H1 (cell line): ENCODE data around the gene RWDD4. TPM values are rescaled to one million over a fixed set of nuclear protein-coding genes. Genes with fewer than 3 reads are reported as not detected.
A peak's percentile ranks its signal among the peaks of the same experiment; 100 is the strongest.

Source experiments
- CTCF ChIA-PET: fragments of 300-600 bp; sonication (Branson Sonifier 250); formaldehyde crosslinking; loops from one replicate; lab custom pipeline; 2021; ENCODE audit not compliant: partially characterized antibody; lab: Charles Lee
- POLR2A ChIA-PET: fragments of 300-600 bp; sonication (Branson Sonifier 250); formaldehyde crosslinking; loops from one replicate; lab custom pipeline; 2021; ENCODE audit warnings: inconsistent platforms; ENCODE audit not compliant: partially characterized antibody; lab: Charles Lee
- DNase-seq, 2 experiments: peaks; one replicate each; pipeline versions ENCODE4 v3.0.0 to v3.0.0-alpha.2; 2010 to 2022; ENCODE audit warnings: low spot score in 2 of 2, low read depth in 1 of 2, mixed read lengths in 1 of 2
- FAIRE-seq: peaks from 2 replicates; lab custom pipeline; 2011; peaks lifted over from hg19 to GRCh38; lab: Jason Lieb, UNC
- H2AFZ ChIP-seq: 2 replicates; pipeline ENCODE4 v1.8.1; 2012; ENCODE audit warnings: low read length, inconsistent platforms
- H2AK5ac ChIP-seq: 2 replicates; pipeline ENCODE4 v1.6.1; 2013; ENCODE audit warnings: low read depth, low read length
- H2BK120ac ChIP-seq: replicated peaks from 2 replicates; pipeline ENCODE3; 2013; ENCODE audit warnings: low read depth, low read length, inconsistent platforms
- H2BK12ac ChIP-seq: 2 replicates; pipeline ENCODE4 v1.6.1; 2013; ENCODE audit warnings: low read depth, low read length
- H2BK15ac ChIP-seq: 2 replicates; pipeline ENCODE4 v1.6.1; 2013; ENCODE audit warnings: low read length
- H2BK20ac ChIP-seq: 2 replicates; pipeline ENCODE4 v1.6.1; 2013; ENCODE audit warnings: low read length
- H2BK5ac ChIP-seq: 2 replicates; pipeline ENCODE4 v1.6.1; 2013; ENCODE audit warnings: low read depth, low read length
- H3K14ac ChIP-seq: 2 replicates; pipeline ENCODE4 v1.6.1; 2013; ENCODE audit warnings: inconsistent platforms; ENCODE audit not compliant: insufficient read length
- H3K18ac ChIP-seq: 2 replicates; pipeline ENCODE4 v1.6.1; 2013; ENCODE audit warnings: low read length; ENCODE audit errors: extremely low read depth
- H3K23ac ChIP-seq: 2 replicates; pipeline ENCODE4 v1.6.1; 2013; ENCODE audit warnings: inconsistent platforms; ENCODE audit not compliant: insufficient read length
- H3K23me2 ChIP-seq: 2 replicates; pipeline ENCODE4 v1.6.1; 2013; ENCODE audit warnings: low read depth, low read length
- H3K27ac ChIP-seq: 2 replicates; pipeline ENCODE4 v1.6.1; 2011; ENCODE audit warnings: low read depth, low read length, inconsistent platforms
- H3K27me3 ChIP-seq, 4 experiments: replicated peaks in 1 of 4; 1 replicate in 1 of 4; 2 replicates in 3 of 4; pipeline versions ENCODE4 v1.6.1 to v1.8.1; 2011 to 2013; ENCODE audit warnings: low read length in 3 of 4, mild to moderate bottlenecking in 3 of 4, inconsistent platforms in 2 of 4, mixed read lengths in 2 of 4, moderate library complexity in 1 of 4; ENCODE audit not compliant: control insufficient read depth in 3 of 4, insufficient read depth in 3 of 4; ENCODE audit errors: extremely low read depth in 1 of 4
- H3K36me3 ChIP-seq, 4 experiments: 2 replicates each; pipeline versions ENCODE4 v1.6.1 to v1.8.1; 2011 to 2013; ENCODE audit warnings: mild to moderate bottlenecking in 4 of 4, low read length in 3 of 4, moderate library complexity in 2 of 4, control low read depth in 1 of 4, inconsistent platforms in 1 of 4; ENCODE audit not compliant: insufficient read depth in 4 of 4, control insufficient read depth in 2 of 4
- H3K4ac ChIP-seq: replicated peaks from 2 replicates; pipeline ENCODE3; 2013; ENCODE audit warnings: low read length, low read depth, mixed read lengths, inconsistent platforms; ENCODE audit not compliant: insufficient read length
- H3K4me1 ChIP-seq, 4 experiments: replicated peaks in 1 of 4; 1 replicate in 1 of 4; 2 replicates in 3 of 4; pipeline versions ENCODE4 v1.6.1 to v1.8.1; 2011 to 2013; ENCODE audit warnings: low read length in 3 of 4, inconsistent platforms in 2 of 4, mixed read lengths in 1 of 4; ENCODE audit not compliant: insufficient read depth in 4 of 4, control insufficient read depth in 3 of 4
- H3K4me2 ChIP-seq, 2 experiments: 2 replicates each; pipeline versions ENCODE4 v1.6.1 to v1.8.1; 2011 to 2013; ENCODE audit warnings: low read depth in 2 of 2, low read length in 2 of 2, control low read depth in 1 of 2, inconsistent platforms in 1 of 2, mild to moderate bottlenecking in 1 of 2; ENCODE audit not compliant: insufficient read depth in 1 of 2
- H3K4me3 ChIP-seq, 4 experiments: fragments of 200-600, 300-600 bp in 1 of 4; sonication (generic), shearing (Covaris generic), sonication (Bioruptor Twin) in 1 of 4; 2 replicates each; pipeline versions ENCODE4 v1.5.1 to v1.8.1; 2011 to 2016; ENCODE audit warnings: low read length in 4 of 4, low read depth in 3 of 4, control low read depth in 2 of 4, inconsistent platforms in 2 of 4, mild to moderate bottlenecking in 2 of 4, mixed read lengths in 1 of 4, moderate library complexity in 1 of 4; ENCODE audit not compliant: insufficient read depth in 2 of 4; ENCODE audit errors: extremely low read depth in 1 of 4
- H3K56ac ChIP-seq: replicated peaks from 2 replicates; pipeline ENCODE3; 2013; ENCODE audit warnings: low read depth, mild to moderate bottlenecking, mixed read lengths, low read length, inconsistent platforms; ENCODE audit not compliant: insufficient read length
- H3K79me1 ChIP-seq: 2 replicates; pipeline ENCODE4 v1.6.1; 2013; ENCODE audit warnings: low read depth, low read length, control low read depth
- H3K79me2 ChIP-seq, 2 experiments: 2 replicates each; pipeline versions ENCODE4 v1.6.1 to v1.8.1; 2012 to 2013; ENCODE audit warnings: low read length in 2 of 2, mild to moderate bottlenecking in 2 of 2, inconsistent platforms in 1 of 2; ENCODE audit not compliant: insufficient read depth in 2 of 2, control insufficient read depth in 1 of 2
- H3K9ac ChIP-seq, 4 experiments: replicated peaks in 1 of 4; 1 replicate in 1 of 4; 2 replicates in 3 of 4; pipeline versions ENCODE4 v1.6.1 to v1.8.1; 2011 to 2013; ENCODE audit warnings: low read depth in 3 of 4, low read length in 3 of 4, control low read depth in 2 of 4, mild to moderate bottlenecking in 2 of 4, moderate library complexity in 2 of 4, inconsistent platforms in 1 of 4; ENCODE audit errors: extremely low read depth in 1 of 4
- H3K9me3 ChIP-seq, 2 experiments: 2 replicates each; pipeline versions ENCODE4 v1.6.1 to v1.8.1; 2012 to 2013; ENCODE audit warnings: mild to moderate bottlenecking in 2 of 2, moderate library complexity in 2 of 2, control low read depth in 1 of 2, inconsistent platforms in 1 of 2, low read depth in 1 of 2, low read length in 1 of 2, mixed read lengths in 1 of 2; ENCODE audit not compliant: insufficient read depth in 2 of 2
- H4K20me1 ChIP-seq, 2 experiments: replicated peaks in 1 of 2; 2 replicates each; pipeline versions ENCODE3 to v1.8.1; 2011 to 2013; ENCODE audit warnings: inconsistent platforms in 2 of 2, low read length in 2 of 2, mild to moderate bottlenecking in 1 of 2; ENCODE audit not compliant: insufficient read depth in 2 of 2, control insufficient read depth in 1 of 2
- H4K5ac ChIP-seq: 2 replicates; pipeline ENCODE4 v1.6.1; 2013; ENCODE audit warnings: low read length, low read depth, mixed read lengths, inconsistent platforms; ENCODE audit not compliant: insufficient read length
- H4K8ac ChIP-seq: 2 replicates; pipeline ENCODE4 v1.8.0; 2013; ENCODE audit warnings: mild to moderate bottlenecking, moderate library complexity, low read length, inconsistent platforms; ENCODE audit not compliant: insufficient read depth; ENCODE audit errors: extremely low read depth
- H4K91ac ChIP-seq: replicated peaks from 2 replicates; pipeline ENCODE3; 2013; ENCODE audit warnings: low read length, mixed read lengths, inconsistent platforms; ENCODE audit not compliant: insufficient read length
- ASH2L ChIP-seq: fragments of 200-600, 300-600 bp; sonication (generic); IDR thresholded peaks from one replicate; pipeline ENCODE4 v1.7.1; 2017; ENCODE audit warnings: low read length
- CTCF ChIP-seq, 3 experiments: IDR thresholded peaks; 1 replicate in 2 of 3; 2 replicates in 1 of 3; pipeline versions ENCODE4 v1.5.1 to v1.6.1; 2011; ENCODE audit warnings: low read length in 3 of 3, mild to moderate bottlenecking in 3 of 3, inconsistent platforms in 2 of 3, low read depth in 1 of 3, moderate library complexity in 1 of 3; ENCODE audit not compliant: insufficient read depth in 1 of 3; ENCODE audit errors: control extremely low read depth in 1 of 3
- JUN ChIP-seq: IDR thresholded peaks from 2 replicates; pipeline ENCODE4 v1.6.1; 2011; ENCODE audit warnings: low read depth, mild to moderate bottlenecking, improper control_type of control experiment, low read length
- RAD21 ChIP-seq, 2 experiments: IDR thresholded peaks in 1 of 2; conservative IDR thresholded peaks in 1 of 2; 2 replicates each; pipeline ENCODE4 v1.6.1; 2011; ENCODE audit warnings: low read depth in 2 of 2, low read length in 2 of 2, improper control_type of control experiment in 1 of 2, inconsistent platforms in 1 of 2, mild to moderate bottlenecking in 1 of 2, moderate library complexity in 1 of 2
- SRF ChIP-seq: IDR thresholded peaks from 2 replicates; pipeline ENCODE4 v1.6.1; 2011; ENCODE audit warnings: mild to moderate bottlenecking, low read depth, low read length, moderate library complexity
- WGBS, 2 experiments: shearing (Covaris generic) in 1 of 2; methylation state at CpG; one replicate each; pipeline versions ENCODE4 v1.1.6 to v1.1.7; 2013 to 2015; ENCODE audit warnings: low lambda C conversion rate in 2 of 2, mixed read lengths in 2 of 2, inconsistent platforms in 1 of 2, low coverage in 1 of 2, missing lambda C conversion rate in 1 of 2; ENCODE audit not compliant: insufficient replicate concordance in 2 of 2, insufficient coverage in 1 of 2, insufficient read length in 1 of 2; ENCODE audit errors: extremely low coverage in 1 of 2, missing lambda C conversion rate in 1 of 2; 5-methylcytosine and 5-hydroxymethylcytosine counted together
- polyA plus RNA-seq, 7 experiments: library from polyadenylated mRNA; depleted of rRNA in 3 of 7; stranded (reverse) in 5 of 7; unstranded in 2 of 7; fragments of >200 nt in 5 of 7; fragments of 200-250 nt in 2 of 7; gene quantifications; 1 replicate in 5 of 7; 2 replicates in 1 of 7; 4 replicates in 1 of 7; pipeline versions ENCODE4 v1.2.1 to v1.2.3, GENCODE V29; 2011 to 2013; ENCODE audit warnings: missing spikeins in 2 of 7, mixed read lengths in 2 of 7
- total RNA-seq: library from RNA; stranded (reverse); fragmentation: NEBNext Ultra II Directional; extraction: Animal tissue kit (Norgen Biotek cat#: 25700); gene quantifications from 2 replicates; pipeline ENCODE4 v1.2.1, GENCODE V29; 2021

The RWDD4 gene
- total and polyA plus RNA-seq, 2 of the 8 experiments (the other 6 are each of a cell fraction or from before 2014, with no cell fraction given): 5.4 to 18.9 TPM

- Histone ChIP-seq H4K5ac (no peak overlapping the region), H4K91ac (no peak overlapping the region), H2BK15ac (no peak overlapping the region), H3K27me3 (no peaks in the 10 kb centered on the region), H2BK5ac (no peak overlapping the region), H2BK120ac (no peak overlapping the region), H2AK5ac (no peak overlapping the region), H3K4me2 (no peak overlapping the region), H3K27ac (no peak overlapping the region), H3K4ac (no peak overlapping the region), H4K20me1 (no peaks in the 10 kb centered on the region), H3K9ac (no peak overlapping the region), H3K79me1 (no peaks in the 10 kb centered on the region), H3K14ac (no peak overlapping the region), H2BK20ac (no peak overlapping the region), H3K4me3 (no peak overlapping the region), H3K79me2 (no peaks in the 10 kb centered on the region), H2AFZ (no peak overlapping the region), H3K4me1 (0 out of 7 replicates have a peak, but pooled peaks cover 0 to 2% (median 0%) of the 10 kb centered on the region in 4 experiments), H3K18ac (no peak overlapping the region), H3K23ac (no peak overlapping the region), H3K9me3 (no peaks in the 10 kb centered on the region), H3K56ac (no peak overlapping the region), H4K8ac (no peak overlapping the region), H3K23me2 (no peaks in the 10 kb centered on the region), H2BK12ac (no peak overlapping the region), H3K36me3 (no peaks in the 10 kb centered on the region)
- no peak for TF ChIP-seq ASH2L
- TF ChIP-seq CTCF (IDR thresholded peaks at IDR 0.05; ENCODE audit: control extremely low read depth in 1 of 3, insufficient read depth in 1 of 3, low read depth in 1 of 3, low read length in 3 of 3): peak; percentile 53 to 77 (median 73)
- TF ChIP-seq RAD21 (IDR thresholded peaks at IDR 0.05 in 1 of 2, conservative IDR thresholded peaks at IDR 0.05 in 1 of 2; ENCODE audit: low read depth in 2 of 2, low read length in 2 of 2): peak; percentile 65 to 75
- TF ChIP-seq JUN: no peak
- no peak for TF ChIP-seq SRF
- WGBS, 2 experiments: 92% methylated on average over 3 of the region's 3 CpGs; no CpG with 5 or more reads in 1 of the 2 experiments
- FAIRE-seq (peak; percentile 45), DNase-seq (peak in 1 of 2 experiments; percentile 49)
- ChIA-PET POLR2A (interaction anchor here (1.1 to 1.3 kb wide), 3 partner anchors 94 to 96 kb away, joined by 3 to 5 read pairs (median 4); partner anchors contain the start of gene ING2), CTCF (interaction anchor here (0.6 to 4.5 kb wide), 31 partner anchors 11 to 211 kb away, joined by 3 to 21 read pairs (median 4); partner anchors contain the start of gene ING2)
Measured at GRCh38 chr4:183600189-183600685, 58.7 kb downstream of the RWDD4 start.
